Bronchial epithelial cell (primary cell): ENCODE data around the gene PDE6D. TPM values are rescaled to one million over a fixed set of nuclear protein-coding genes. Genes with fewer than 3 reads are reported as not detected.

ENCODE experiments used
- DNase-seq: peaks from one replicate; pipeline ENCODE4 v3.0.0-alpha.2; 2010; ENCODE audit warnings: low read depth
- FAIRE-seq: peaks from 2 replicates; lab custom pipeline; 2011; peaks lifted over from hg19 to GRCh38; lab: Jason Lieb, UNC
- H3K27me3 ChIP-seq: 2 replicates; pipeline ENCODE4 v1.5.1; 2011; ENCODE audit warnings: low read length; ENCODE audit not compliant: control insufficient read depth, insufficient read depth
- H3K36me3 ChIP-seq: 2 replicates; pipeline ENCODE4 v1.5.1; 2011; ENCODE audit warnings: low read length; ENCODE audit not compliant: control insufficient read depth, insufficient read depth
- H3K4me3 ChIP-seq: 2 replicates; pipeline ENCODE4 v1.5.1; 2011; ENCODE audit warnings: mild to moderate bottlenecking, low read depth, low read length, control low read depth
- total RNA-seq: library from RNA; depleted of rRNA; stranded (reverse); fragments of >200 nt; gene quantifications from 2 replicates; pipeline ENCODE4 v1.2.1, GENCODE V29; 2014
- TF ChIP-seq, protein P1 (sequence below): IDR thresholded peaks from 2 replicates; pipeline ENCODE4 v1.5.1; 2011; ENCODE audit warnings: mild to moderate bottlenecking, moderate library complexity, low read length, control low read depth, inconsistent platforms; ENCODE audit not compliant: insufficient read depth, severe bottlenecking

The PDE6D gene
- 7.6 and 8.7 TPM in 2 replicates for total RNA-seq

DNA sequence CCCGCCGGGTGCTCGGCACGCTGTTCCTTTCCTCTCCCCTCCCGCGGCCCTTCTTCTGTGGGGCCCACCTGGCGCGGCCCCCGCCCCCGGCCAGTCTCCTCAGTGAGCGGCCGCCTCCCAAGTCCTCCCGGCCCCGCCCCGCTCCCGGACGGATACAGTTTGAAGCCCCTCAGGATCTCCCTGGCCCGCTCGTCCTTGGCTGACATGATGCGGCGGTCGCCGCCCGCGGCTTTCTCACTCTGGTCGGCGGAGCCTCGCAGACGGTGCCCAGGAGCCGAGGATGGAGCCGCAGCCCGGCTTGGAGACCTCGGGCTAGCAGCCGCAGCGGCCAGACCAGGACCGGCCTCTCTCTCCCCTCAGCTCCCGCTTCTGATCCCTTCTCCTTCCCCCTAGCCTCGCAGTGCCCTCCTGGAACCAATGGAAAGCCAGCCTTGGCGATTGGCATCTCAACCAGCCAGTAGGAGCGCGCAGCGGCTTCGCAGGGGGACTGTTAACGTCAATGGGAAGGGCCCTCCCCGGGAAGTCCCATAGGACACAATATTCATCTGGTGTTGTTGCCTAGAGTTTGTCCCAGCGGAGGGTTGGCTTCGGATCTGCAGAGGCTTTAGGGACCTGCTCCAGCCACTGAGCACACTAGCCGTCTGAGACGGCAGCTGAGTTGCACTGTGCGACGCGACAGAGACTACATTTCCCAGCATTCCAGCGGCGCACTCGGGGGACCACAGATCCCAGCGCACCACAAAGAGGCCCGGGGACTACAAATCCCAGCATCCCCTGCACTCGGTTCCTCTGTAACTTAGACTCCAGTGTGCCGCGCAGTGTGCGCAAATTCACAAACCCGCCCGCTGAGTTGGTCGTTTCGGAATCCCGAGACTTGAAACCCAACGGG is at the start of gene PDE6D:
Gene PDE6D (minus strand): TSS at position 374 of the 889 bp plus-strand sequence. CDS start 168 bp downstream, at position 206.
- Histone ChIP-seq H3K4me3 (peak within 1 kb of the TSS; percentile 85), H3K27me3 (no peaks in the 10 kb centered on the region), H3K36me3 (no peaks in the 10 kb centered on the region)
- DNase-seq (peak; percentile 95), FAIRE-seq (peak; percentile 76)
- TF ChIP-seq, protein P1, sequence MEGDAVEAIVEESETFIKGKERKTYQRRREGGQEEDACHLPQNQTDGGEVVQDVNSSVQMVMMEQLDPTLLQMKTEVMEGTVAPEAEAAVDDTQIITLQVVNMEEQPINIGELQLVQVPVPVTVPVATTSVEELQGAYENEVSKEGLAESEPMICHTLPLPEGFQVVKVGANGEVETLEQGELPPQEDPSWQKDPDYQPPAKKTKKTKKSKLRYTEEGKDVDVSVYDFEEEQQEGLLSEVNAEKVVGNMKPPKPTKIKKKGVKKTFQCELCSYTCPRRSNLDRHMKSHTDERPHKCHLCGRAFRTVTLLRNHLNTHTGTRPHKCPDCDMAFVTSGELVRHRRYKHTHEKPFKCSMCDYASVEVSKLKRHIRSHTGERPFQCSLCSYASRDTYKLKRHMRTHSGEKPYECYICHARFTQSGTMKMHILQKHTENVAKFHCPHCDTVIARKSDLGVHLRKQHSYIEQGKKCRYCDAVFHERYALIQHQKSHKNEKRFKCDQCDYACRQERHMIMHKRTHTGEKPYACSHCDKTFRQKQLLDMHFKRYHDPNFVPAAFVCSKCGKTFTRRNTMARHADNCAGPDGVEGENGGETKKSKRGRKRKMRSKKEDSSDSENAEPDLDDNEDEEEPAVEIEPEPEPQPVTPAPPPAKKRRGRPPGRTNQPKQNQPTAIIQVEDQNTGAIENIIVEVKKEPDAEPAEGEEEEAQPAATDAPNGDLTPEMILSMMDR = no peak

DNA sequence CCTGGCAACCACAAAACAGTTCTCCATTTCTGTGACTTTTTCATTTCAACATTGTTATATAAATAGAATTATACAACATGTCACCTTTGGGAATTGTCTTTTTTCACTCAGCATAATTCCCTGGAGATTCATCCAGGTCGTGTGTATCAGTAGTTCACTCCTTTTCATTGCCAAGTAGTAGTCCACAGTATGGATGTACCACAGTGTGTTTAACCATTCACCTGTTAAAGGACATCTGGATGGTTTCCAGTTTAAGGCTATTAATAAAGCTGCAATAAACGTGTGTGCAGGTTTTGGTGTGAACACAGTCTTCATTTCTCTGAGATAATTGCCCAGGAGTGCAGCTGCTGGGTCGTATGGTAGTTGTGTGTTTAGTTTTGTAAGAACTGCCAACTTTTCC is 40.8 kb upstream of the PDE6D start:
- TF ChIP-seq, protein P1 = no peak
- Histone ChIP-seq H3K4me3 (no peak overlapping the region), H3K27me3 (no peaks in the 10 kb centered on the region), H3K36me3 (no peaks in the 10 kb centered on the region)
- DNase-seq (no peak), FAIRE-seq (no peak)

DNA sequence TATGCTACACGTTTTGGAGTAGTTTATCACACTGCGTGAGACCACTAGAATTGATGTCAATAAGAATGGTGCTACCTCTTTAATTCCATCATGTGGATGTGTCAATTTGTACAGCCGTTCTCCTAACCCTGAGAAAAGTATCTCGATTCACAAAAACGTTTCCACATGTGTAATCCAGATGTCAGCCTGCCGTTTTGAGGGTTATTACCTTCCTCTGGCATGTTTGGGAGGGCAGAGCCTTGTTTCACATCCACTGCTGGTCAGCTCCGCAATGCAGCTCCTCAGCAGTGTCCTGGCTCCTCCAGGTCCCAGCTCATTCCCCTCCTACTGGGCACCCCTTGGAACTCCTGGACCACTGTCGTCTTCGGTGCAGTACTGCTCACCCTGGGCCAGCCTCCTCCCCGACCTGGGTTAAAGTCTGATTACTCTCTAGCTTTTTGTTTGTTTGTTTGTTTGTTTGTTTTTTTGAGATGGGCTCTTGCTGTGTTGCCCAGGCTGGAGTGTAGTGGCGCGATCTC is 39.8 kb upstream of the PDE6D start:
- TF ChIP-seq, protein P1 = no peak
- Histone ChIP-seq H3K4me3 (no peak overlapping the region), H3K27me3 (no peaks in the 10 kb centered on the region), H3K36me3 (no peaks in the 10 kb centered on the region)
- no peak for FAIRE-seq
- no peak for DNase-seq

DNA sequence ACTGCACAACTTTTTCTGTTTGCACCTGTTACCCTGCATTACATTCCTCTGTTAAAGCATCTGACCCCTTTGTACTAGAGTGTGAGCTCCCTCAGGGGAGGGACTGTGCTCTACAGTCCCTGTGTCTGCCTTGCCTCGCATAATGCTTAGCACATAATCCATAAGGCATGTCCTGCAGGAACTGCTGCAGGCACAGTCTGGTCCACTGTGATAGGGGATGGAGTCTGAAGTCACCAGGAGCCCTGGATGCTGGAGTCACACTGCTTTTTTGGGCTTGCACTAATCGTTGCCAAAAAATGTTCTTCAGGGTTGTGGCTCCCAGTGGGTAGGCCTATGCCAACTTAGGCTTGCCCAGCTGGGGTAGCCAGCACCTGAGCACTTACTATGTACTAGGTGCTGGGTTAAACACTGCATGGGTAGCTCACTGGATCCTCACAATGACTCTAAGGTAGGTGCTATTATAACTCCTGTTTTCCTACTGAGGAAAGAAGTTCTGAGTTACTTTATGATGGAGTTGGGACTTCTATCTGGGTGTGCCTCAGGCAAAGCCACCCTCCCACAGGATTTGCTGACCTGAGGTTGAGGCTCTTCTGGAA is 38.5 kb upstream of the PDE6D start:
- FAIRE-seq (no peak), DNase-seq (no peak)
- Histone ChIP-seq H3K4me3 (no peak overlapping the region), H3K27me3 (no peaks in the 10 kb centered on the region), H3K36me3 (no peaks in the 10 kb centered on the region)
- TF ChIP-seq, protein P1 = no peak

DNA sequence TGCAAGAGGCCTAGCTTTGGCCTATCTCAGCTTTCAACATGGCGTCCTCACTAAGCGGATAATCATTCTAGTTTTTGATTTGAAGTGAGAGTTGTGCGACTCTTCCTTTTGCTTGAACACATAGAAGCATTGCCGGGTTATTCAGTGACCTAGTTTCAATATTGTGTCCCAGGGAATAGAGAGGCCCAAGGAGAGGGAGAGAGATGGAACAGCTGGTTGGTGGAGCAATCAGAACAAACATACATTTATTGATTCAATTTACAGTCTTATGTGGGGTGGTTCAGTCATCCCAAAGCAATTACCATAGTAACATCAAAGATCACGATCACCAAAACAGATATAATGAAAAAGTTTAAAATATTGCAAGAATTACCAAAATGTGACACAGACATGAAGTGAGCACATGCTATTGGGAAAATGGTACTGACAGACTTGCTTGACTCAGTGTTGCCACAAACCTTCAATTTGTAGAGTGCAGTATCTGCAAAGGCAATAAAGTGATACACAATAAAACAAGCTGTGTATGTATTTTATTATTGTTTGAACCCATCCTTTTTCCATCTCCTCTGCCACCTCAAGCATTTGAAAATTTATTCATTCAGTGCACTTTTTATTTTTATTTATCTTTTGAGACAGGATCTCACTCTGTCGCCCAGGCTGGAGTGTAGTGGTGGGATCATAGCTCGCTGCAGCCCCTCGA is 35.4 kb upstream of the PDE6D start:
- H3K36me3 ChIP-seq = peaks cover 2% of the 10 kb centered on the region
- no peak for FAIRE-seq
- TF ChIP-seq, protein P1 = no peak
- no peaks in the 10 kb centered on the region for H3K27me3 ChIP-seq
- no peak overlapping the region for H3K4me3 ChIP-seq
- DNase-seq = no peak
